ENCODE measurements around the gene NMNAT2. TPM values are rescaled to one million over a fixed set of nuclear protein-coding genes. Genes with fewer than 3 reads are reported as not detected.

Gene NMNAT2
- total RNA-seq, 1 experiment from 2014 or later, result 0.17 TPM

GRCh38 chr1:183247931-183248330, 170.2 kb downstream of the NMNAT2 start:
- peaks cover 20% of the 10 kb centered on the region for H3K4me1 ChIP-seq (ENCODE audit: insufficient read depth, low read length, poor library complexity, severe bottlenecking)
- H3K4me3 ChIP-seq (ENCODE audit: low read depth, low read length, poor library complexity, severe bottlenecking), result no peak overlapping the region
- no TSS peak for BruUV-seq (replicated peaks)
- no peak for DNase-seq (ENCODE audit: low spot score)
- TF ChIP-seq EZH2 (IDR thresholded peaks at IDR 0.05; ENCODE audit: borderline replicate concordance, low read depth, low read length, poor library complexity, severe bottlenecking), result no peak
- no peak for TF ChIP-seq CTCF (conservative IDR thresholded peaks at IDR 0.05; ENCODE audit: low read depth, low read length)
- CTCF ChIA-PET, result no interaction called here
- peaks cover 3% of the 10 kb centered on the region for H3K9me3 ChIP-seq (ENCODE audit: low read depth, low read length, poor library complexity, severe bottlenecking)
- intact Hi-C loops (cut with micrococcal nuclease; ENCODE audit: unreplicated experiment), result no loop called here
- no peak overlapping the region for H3K27ac ChIP-seq (ENCODE audit: low read depth, low read length, poor library complexity, severe bottlenecking)
- POLR2A ChIA-PET (ENCODE audit: low non-redundant PET), result no interaction called here
- H3K27me3 ChIP-seq (replicated peaks; ENCODE audit: insufficient read depth, low read depth, low read length, poor library complexity), result no peaks in the 10 kb centered on the region
- no peaks in the 10 kb centered on the region for H3K36me3 ChIP-seq (ENCODE audit: insufficient read depth, low read length, poor library complexity, severe bottlenecking)

- TF ChIP-seq EZH2 (IDR thresholded peaks at IDR 0.05; ENCODE audit: borderline replicate concordance, low read depth, low read length, poor library complexity, severe bottlenecking), result no peak
- no peak for TF ChIP-seq CTCF (conservative IDR thresholded peaks at IDR 0.05; ENCODE audit: low read depth, low read length)
- intact Hi-C loops (cut with micrococcal nuclease; ENCODE audit: unreplicated experiment), result no loop called here
These were observed 170.7 kb downstream of the NMNAT2 start for GRCh38 chr1:183247484-183247883.

GRCh38 chr1:183247066-183247465, 171.1 kb downstream of the NMNAT2 start:
- Histone ChIP-seq H3K36me3 (ENCODE audit: insufficient read depth, low read length, poor library complexity, severe bottlenecking) (no peaks in the 10 kb centered on the region), H3K4me3 (ENCODE audit: low read depth, low read length, poor library complexity, severe bottlenecking) (no peak overlapping the region), H3K4me1 (ENCODE audit: insufficient read depth, low read length, poor library complexity, severe bottlenecking) (peaks cover 15% of the 10 kb centered on the region), H3K27me3 (replicated peaks; ENCODE audit: insufficient read depth, low read depth, low read length, poor library complexity) (no peaks in the 10 kb centered on the region), H3K27ac (ENCODE audit: low read depth, low read length, poor library complexity, severe bottlenecking) (no peak overlapping the region), H3K9me3 (ENCODE audit: low read depth, low read length, poor library complexity, severe bottlenecking) (peaks cover 3% of the 10 kb centered on the region)
- no peak for TF ChIP-seq EZH2 (IDR thresholded peaks at IDR 0.05; ENCODE audit: borderline replicate concordance, low read depth, low read length, poor library complexity, severe bottlenecking)
- no peak for TF ChIP-seq CTCF (conservative IDR thresholded peaks at IDR 0.05; ENCODE audit: low read depth, low read length)
- no peak for DNase-seq (ENCODE audit: low spot score)
- ChIA-PET POLR2A (ENCODE audit: low non-redundant PET) (no interaction called here), CTCF (no interaction called here)
- no TSS peak for BruUV-seq (replicated peaks)
- intact Hi-C loops (cut with micrococcal nuclease; ENCODE audit: unreplicated experiment), result no loop called here

More at GRCh38 chr1:183247484-183247883, 170.7 kb downstream of the NMNAT2 start:
- Histone ChIP-seq H3K4me3 (ENCODE audit: low read depth, low read length, poor library complexity, severe bottlenecking) (no peak overlapping the region), H3K4me1 (ENCODE audit: insufficient read depth, low read length, poor library complexity, severe bottlenecking) (peaks cover 17% of the 10 kb centered on the region), H3K27ac (ENCODE audit: low read depth, low read length, poor library complexity, severe bottlenecking) (no peak overlapping the region), H3K9me3 (ENCODE audit: low read depth, low read length, poor library complexity, severe bottlenecking) (peaks cover 3% of the 10 kb centered on the region), H3K36me3 (ENCODE audit: insufficient read depth, low read length, poor library complexity, severe bottlenecking) (no peaks in the 10 kb centered on the region), H3K27me3 (replicated peaks; ENCODE audit: insufficient read depth, low read depth, low read length, poor library complexity) (no peaks in the 10 kb centered on the region)
- ChIA-PET POLR2A (ENCODE audit: low non-redundant PET) (no interaction called here), CTCF (no interaction called here)
- no TSS peak for BruUV-seq (replicated peaks)
- no peak for DNase-seq (ENCODE audit: low spot score)
